HEK293 (cell line): ENCODE measurements around the gene ACADL.

ENCODE experiments used
- CTCF ChIA-PET: fragments of 350-600 bp; formaldehyde crosslinking; extraction: SDS; loops from one replicate; lab custom pipeline; 2021; ENCODE audit warnings: antibody characterized with exemption; lab: Yijun Ruan, JAX
- POLR2A ChIA-PET: fragments of 300-600 bp; formaldehyde crosslinking; extraction: SDS; loops from one replicate; lab custom pipeline; 2020; ENCODE audit warnings: antibody characterized with exemption, inconsistent platforms; lab: Yijun Ruan, JAX
- H3K27ac ChIP-seq: fragments of 200-500 bp; sonication (Bioruptor generic); 2 replicates; pipeline ENCODE4 v1.5.1; 2014; ENCODE audit warnings: low read depth, low read length, control low read depth, inconsistent platforms; ENCODE audit errors: extremely low read depth
- H3K36me3 ChIP-seq, 2 experiments: fragments of 200-500 bp in 1 of 2; sonication (Bioruptor generic) in 1 of 2; 1 replicate in 1 of 2; 2 replicates in 1 of 2; pipeline ENCODE4 v1.5.1; 2014 to 2017; ENCODE audit warnings: inconsistent platforms in 2 of 2, low read length in 2 of 2; ENCODE audit not compliant: control insufficient read depth in 2 of 2, insufficient read depth in 1 of 2
- H3K4me1 ChIP-seq: fragments of 200-500 bp; sonication (Bioruptor generic); 2 replicates; pipeline ENCODE4 v1.5.1; 2014; ENCODE audit warnings: mild to moderate bottlenecking, low read length, inconsistent platforms; ENCODE audit not compliant: control insufficient read depth, insufficient read depth
- H3K4me3 ChIP-seq: 2 replicates; pipeline ENCODE4 v1.5.1; 2011; ENCODE audit warnings: low read depth, mild to moderate bottlenecking, control low read depth, low read length, moderate library complexity
- H3K9me3 ChIP-seq: fragments of 200-500 bp; sonication (Bioruptor generic); 2 replicates; pipeline ENCODE4 v1.5.1; 2014; ENCODE audit warnings: low read depth, low read length, inconsistent platforms; ENCODE audit not compliant: control insufficient read depth, insufficient read depth
- GLI2 ChIP-seq: fragments of 450-650 bp; formaldehyde crosslinking; IDR thresholded peaks from 2 replicates; pipeline ENCODE4; 2017; ENCODE audit warnings: missing biosample characterization, missing genetic modification characterization, low read depth, borderline replicate concordance
- GLIS1 ChIP-seq: fragments of 450-650 bp; formaldehyde crosslinking; IDR thresholded peaks from 2 replicates; pipeline ENCODE4 v1.5.1; 2016; ENCODE audit warnings: missing biosample characterization, missing genetic modification characterization
- SETDB1 ChIP-seq: IDR thresholded peaks from one replicate; pipeline ENCODE4 v1.6.1; 2017; ENCODE audit warnings: mild to moderate bottlenecking, low read length, moderate library complexity, mixed read lengths; ENCODE audit not compliant: insufficient read length
- ZFP37 ChIP-seq: fragments of 450-650 bp; formaldehyde crosslinking; IDR thresholded peaks from 2 replicates; pipeline ENCODE4 v1.5.1; 2016; ENCODE audit warnings: missing biosample characterization, missing genetic modification characterization
- ZIC2 ChIP-seq: fragments of 450-650 bp; formaldehyde crosslinking; IDR thresholded peaks from 2 replicates; pipeline ENCODE4 v1.5.1; 2016; ENCODE audit warnings: missing biosample characterization, missing genetic modification characterization
- ZNF10 ChIP-seq: fragments of 450-650 bp; formaldehyde crosslinking; IDR thresholded peaks from 2 replicates; pipeline ENCODE4 v1.5.1; 2017; ENCODE audit warnings: missing biosample characterization, missing genetic modification characterization
- ZNF132 ChIP-seq: fragments of 450-650 bp; formaldehyde crosslinking; IDR thresholded peaks from 2 replicates; pipeline ENCODE4 v1.5.1; 2017; ENCODE audit warnings: missing biosample characterization, missing genetic modification characterization, borderline replicate concordance
- ZNF133 ChIP-seq: fragments of 450-650 bp; formaldehyde crosslinking; IDR thresholded peaks from 2 replicates; pipeline ENCODE4 v1.5.1; 2016; ENCODE audit warnings: missing biosample characterization, missing genetic modification characterization
- ZNF174 ChIP-seq: fragments of 450-650 bp; formaldehyde crosslinking; IDR thresholded peaks from 2 replicates; pipeline ENCODE4 v1.5.0; 2017; ENCODE audit warnings: missing biosample characterization, mild to moderate bottlenecking, missing genetic modification characterization
- ZNF19 ChIP-seq: fragments of 450-650 bp; formaldehyde crosslinking; IDR thresholded peaks from 2 replicates; pipeline ENCODE4; 2016; ENCODE audit warnings: missing biosample characterization, missing genetic modification characterization, low read depth
- ZNF24 ChIP-seq: fragments of 450-650 bp; formaldehyde crosslinking; IDR thresholded peaks from 2 replicates; pipeline ENCODE4 v1.5.1; 2016; ENCODE audit warnings: missing biosample characterization, missing genetic modification characterization
- ZNF354C ChIP-seq: fragments of 450-650 bp; formaldehyde crosslinking; IDR thresholded peaks from 2 replicates; pipeline ENCODE4 v1.5.1; 2016; ENCODE audit warnings: missing biosample characterization, missing genetic modification characterization, low read depth, borderline replicate concordance
- ZNF48 ChIP-seq: fragments of 450-650 bp; formaldehyde crosslinking; IDR thresholded peaks from 2 replicates; pipeline ENCODE4 v1.5.1; 2016; ENCODE audit warnings: missing biosample characterization, missing genetic modification characterization
- ZNF501 ChIP-seq: fragments of 450-650 bp; formaldehyde crosslinking; IDR thresholded peaks from 2 replicates; pipeline ENCODE4 v1.5.1; 2016; ENCODE audit warnings: missing biosample characterization, missing genetic modification characterization
- ZNF561 ChIP-seq: fragments of 450-650 bp; IDR thresholded peaks from 2 replicates; pipeline ENCODE4 v1.5.1; 2018; ENCODE audit warnings: missing biosample characterization, missing genetic modification characterization, borderline replicate concordance
- ZNF596 ChIP-seq: fragments of 450-650 bp; IDR thresholded peaks from 2 replicates; pipeline ENCODE4 v1.5.0; 2018; ENCODE audit warnings: missing biosample characterization, mild to moderate bottlenecking, missing genetic modification characterization, moderate library complexity
- ZSCAN16 ChIP-seq: fragments of 450-650 bp; formaldehyde crosslinking; IDR thresholded peaks from 2 replicates; pipeline ENCODE4 v1.5.1; 2016; ENCODE audit warnings: missing biosample characterization, missing genetic modification characterization
- ZXDB ChIP-seq: fragments of 450-650 bp; formaldehyde crosslinking; IDR thresholded peaks from 2 replicates; pipeline ENCODE4 v1.5.1; 2016; ENCODE audit warnings: missing biosample characterization, missing genetic modification characterization
- TF ChIP-seq, protein P1 (sequence below): fragments of 450-650 bp; formaldehyde crosslinking; IDR thresholded peaks from 2 replicates; pipeline ENCODE4 v1.5.1; 2016; ENCODE audit warnings: missing biosample characterization, missing genetic modification characterization
- TF ChIP-seq, protein P2 (sequence below): fragments of 450-650 bp; formaldehyde crosslinking; IDR thresholded peaks from 2 replicates; pipeline ENCODE4; 2016; ENCODE audit warnings: missing biosample characterization, missing genetic modification characterization
- TF ChIP-seq, protein P3 (sequence below): fragments of 450-650 bp; formaldehyde crosslinking; IDR thresholded peaks from 2 replicates; pipeline ENCODE4 v1.5.1; 2016; ENCODE audit warnings: missing biosample characterization, missing genetic modification characterization
- TF ChIP-seq, protein P4 (sequence below): fragments of 450-650 bp; formaldehyde crosslinking; IDR thresholded peaks from 2 replicates; pipeline ENCODE4 v1.5.1; 2017; ENCODE audit warnings: missing biosample characterization, missing genetic modification characterization
- TF ChIP-seq, protein P5 (sequence below): fragments of 450-650 bp; formaldehyde crosslinking; IDR thresholded peaks from 2 replicates; pipeline ENCODE4 v1.5.1; 2016; ENCODE audit warnings: missing biosample characterization, missing genetic modification characterization
- TF ChIP-seq, protein P6 (sequence below): fragments of 450-650 bp; formaldehyde crosslinking; IDR thresholded peaks from 2 replicates; pipeline ENCODE4 v1.5.1; 2016; ENCODE audit warnings: missing biosample characterization, missing genetic modification characterization, borderline replicate concordance

ACADL gene

DNA sequence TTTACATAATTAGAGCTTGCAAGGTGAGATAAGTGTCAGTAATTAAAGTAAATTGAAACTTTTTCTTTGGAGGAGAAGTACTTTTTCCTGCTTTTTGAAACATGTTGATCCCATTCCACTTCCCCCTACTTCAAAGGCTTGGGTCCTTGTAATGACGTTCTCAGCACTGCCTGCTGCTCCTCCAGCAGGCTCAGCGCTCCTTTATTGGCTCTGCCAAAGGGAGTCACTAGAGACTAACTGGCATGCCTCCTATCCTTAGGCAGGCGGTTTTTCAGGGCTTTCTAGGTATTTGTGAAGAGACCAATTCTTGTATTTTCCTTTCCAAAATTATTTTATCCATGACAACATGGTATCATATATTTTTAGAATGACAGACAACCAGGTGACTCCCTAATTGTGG lies 43.9 kb upstream of the ACADL start:
- Histone ChIP-seq H3K9me3 (no peaks in the 10 kb centered on the region), H3K36me3 (no peaks in the 10 kb centered on the region), H3K4me3 (no peak overlapping the region), H3K4me1 (no peaks in the 10 kb centered on the region), H3K27ac (no peak overlapping the region)
- ChIA-PET POLR2A (no interaction called here), CTCF (no interaction called here)
- TF ChIP-seq, protein P1, sequence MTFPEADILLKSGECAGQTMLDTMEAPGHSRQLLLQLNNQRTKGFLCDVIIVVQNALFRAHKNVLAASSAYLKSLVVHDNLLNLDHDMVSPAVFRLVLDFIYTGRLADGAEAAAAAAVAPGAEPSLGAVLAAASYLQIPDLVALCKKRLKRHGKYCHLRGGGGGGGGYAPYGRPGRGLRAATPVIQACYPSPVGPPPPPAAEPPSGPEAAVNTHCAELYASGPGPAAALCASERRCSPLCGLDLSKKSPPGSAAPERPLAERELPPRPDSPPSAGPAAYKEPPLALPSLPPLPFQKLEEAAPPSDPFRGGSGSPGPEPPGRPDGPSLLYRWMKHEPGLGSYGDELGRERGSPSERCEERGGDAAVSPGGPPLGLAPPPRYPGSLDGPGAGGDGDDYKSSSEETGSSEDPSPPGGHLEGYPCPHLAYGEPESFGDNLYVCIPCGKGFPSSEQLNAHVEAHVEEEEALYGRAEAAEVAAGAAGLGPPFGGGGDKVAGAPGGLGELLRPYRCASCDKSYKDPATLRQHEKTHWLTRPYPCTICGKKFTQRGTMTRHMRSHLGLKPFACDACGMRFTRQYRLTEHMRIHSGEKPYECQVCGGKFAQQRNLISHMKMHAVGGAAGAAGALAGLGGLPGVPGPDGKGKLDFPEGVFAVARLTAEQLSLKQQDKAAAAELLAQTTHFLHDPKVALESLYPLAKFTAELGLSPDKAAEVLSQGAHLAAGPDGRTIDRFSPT (tag by site-specific recombination), result no peak
- TF ChIP-seq, protein P2, sequence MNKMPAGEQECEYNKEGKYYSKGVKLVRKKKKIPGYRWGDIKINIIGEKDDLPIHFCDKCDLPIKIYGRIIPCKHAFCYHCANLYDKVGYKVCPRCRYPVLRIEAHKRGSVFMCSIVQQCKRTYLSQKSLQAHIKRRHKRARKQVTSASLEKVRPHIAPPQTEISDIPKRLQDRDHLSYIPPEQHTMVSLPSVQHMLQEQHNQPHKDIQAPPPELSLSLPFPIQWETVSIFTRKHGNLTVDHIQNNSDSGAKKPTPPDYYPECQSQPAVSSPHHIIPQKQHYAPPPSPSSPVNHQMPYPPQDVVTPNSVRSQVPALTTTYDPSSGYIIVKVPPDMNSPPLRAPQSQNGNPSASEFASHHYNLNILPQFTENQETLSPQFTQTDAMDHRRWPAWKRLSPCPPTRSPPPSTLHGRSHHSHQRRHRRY (tag by site-specific recombination), result no peak
- no peak for TF ChIP-seq SETDB1
- no peak for TF ChIP-seq ZNF132
- no peak for TF ChIP-seq ZNF501 (tag by site-specific recombination)
- TF ChIP-seq ZNF174 (tag by site-specific recombination), result no peak
- TF ChIP-seq, protein P3, sequence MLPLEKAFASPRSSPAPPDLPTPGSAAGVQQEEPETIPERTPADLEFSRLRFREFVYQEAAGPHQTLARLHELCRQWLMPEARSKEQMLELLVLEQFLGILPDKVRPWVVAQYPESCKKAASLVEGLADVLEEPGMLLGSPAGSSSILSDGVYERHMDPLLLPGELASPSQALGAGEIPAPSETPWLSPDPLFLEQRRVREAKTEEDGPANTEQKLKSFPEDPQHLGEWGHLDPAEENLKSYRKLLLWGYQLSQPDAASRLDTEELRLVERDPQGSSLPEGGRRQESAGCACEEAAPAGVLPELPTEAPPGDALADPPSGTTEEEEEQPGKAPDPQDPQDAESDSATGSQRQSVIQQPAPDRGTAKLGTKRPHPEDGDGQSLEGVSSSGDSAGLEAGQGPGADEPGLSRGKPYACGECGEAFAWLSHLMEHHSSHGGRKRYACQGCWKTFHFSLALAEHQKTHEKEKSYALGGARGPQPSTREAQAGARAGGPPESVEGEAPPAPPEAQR, result no peak
- TF ChIP-seq ZNF354C (tag by site-specific recombination), result no peak
- TF ChIP-seq ZNF48, result no peak
- TF ChIP-seq ZIC2 (tag by site-specific recombination), result no peak
- TF ChIP-seq, protein P4, sequence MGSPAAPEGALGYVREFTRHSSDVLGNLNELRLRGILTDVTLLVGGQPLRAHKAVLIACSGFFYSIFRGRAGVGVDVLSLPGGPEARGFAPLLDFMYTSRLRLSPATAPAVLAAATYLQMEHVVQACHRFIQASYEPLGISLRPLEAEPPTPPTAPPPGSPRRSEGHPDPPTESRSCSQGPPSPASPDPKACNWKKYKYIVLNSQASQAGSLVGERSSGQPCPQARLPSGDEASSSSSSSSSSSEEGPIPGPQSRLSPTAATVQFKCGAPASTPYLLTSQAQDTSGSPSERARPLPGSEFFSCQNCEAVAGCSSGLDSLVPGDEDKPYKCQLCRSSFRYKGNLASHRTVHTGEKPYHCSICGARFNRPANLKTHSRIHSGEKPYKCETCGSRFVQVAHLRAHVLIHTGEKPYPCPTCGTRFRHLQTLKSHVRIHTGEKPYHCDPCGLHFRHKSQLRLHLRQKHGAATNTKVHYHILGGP (tag by site-specific recombination), result no peak
- no peak for TF ChIP-seq ZNF10 (tag by site-specific recombination)
- TF ChIP-seq, protein P5, sequence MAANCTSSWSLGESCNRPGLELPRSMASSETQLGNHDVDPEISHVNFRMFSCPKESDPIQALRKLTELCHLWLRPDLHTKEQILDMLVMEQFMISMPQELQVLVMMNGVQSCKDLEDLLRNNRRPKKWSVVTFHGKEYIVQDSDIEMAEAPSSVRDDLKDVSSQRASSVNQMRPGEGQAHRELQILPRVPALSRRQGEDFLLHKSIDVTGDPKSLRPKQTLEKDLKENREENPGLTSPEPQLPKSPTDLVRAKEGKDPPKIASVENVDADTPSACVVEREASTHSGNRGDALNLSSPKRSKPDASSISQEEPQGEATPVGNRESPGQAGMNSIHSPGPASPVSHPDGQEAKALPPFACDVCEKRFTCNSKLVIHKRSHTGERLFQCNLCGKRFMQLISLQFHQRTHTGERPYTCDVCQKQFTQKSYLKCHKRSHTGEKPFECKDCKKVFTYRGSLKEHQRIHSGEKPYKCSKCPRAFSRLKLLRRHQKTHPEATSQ, result no peak
- TF ChIP-seq GLIS1 (tag by site-specific recombination), result no peak
- no peak for TF ChIP-seq ZXDB (tag by site-specific recombination)
- no peak for TF ChIP-seq ZFP37
- TF ChIP-seq ZNF133 (tag by site-specific recombination), result no peak
- no peak for TF ChIP-seq GLI2 (tag by site-specific recombination)
- no peak for TF ChIP-seq ZNF596
- no peak for TF ChIP-seq ZSCAN16 (tag by site-specific recombination)

DNA sequence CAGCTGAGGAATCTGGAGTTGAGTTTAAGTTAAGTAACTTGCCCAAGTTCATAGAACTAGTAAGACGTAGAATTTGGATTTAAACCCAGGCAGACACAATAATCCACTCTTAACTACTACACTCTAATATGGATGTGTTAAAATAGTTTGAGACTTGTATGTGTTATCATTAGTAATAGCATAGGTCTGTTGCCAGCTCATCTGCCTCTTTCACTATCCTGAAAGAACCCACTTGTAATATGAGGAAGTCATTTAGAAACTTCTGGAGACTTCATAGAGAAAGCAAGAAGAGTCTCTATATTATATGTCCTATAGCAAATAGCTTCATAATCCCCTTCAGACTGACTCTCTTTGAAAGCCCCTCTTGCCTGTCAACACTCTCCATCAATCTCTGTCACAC lies 43.0 kb upstream of the ACADL start:
- ChIA-PET CTCF (no interaction called here), POLR2A (no interaction called here)
- Histone ChIP-seq H3K36me3 (no peaks in the 10 kb centered on the region), H3K4me3 (no peak overlapping the region), H3K4me1 (no peaks in the 10 kb centered on the region), H3K9me3 (no peaks in the 10 kb centered on the region), H3K27ac (no peak overlapping the region)
- TF ChIP-seq ZNF19 (tag by site-specific recombination) (no peak), ZNF561 (tag by site-specific recombination) (no peak), ZNF24 (tag by site-specific recombination) (no peak), ZNF48 (no peak)
- TF ChIP-seq, protein P6, sequence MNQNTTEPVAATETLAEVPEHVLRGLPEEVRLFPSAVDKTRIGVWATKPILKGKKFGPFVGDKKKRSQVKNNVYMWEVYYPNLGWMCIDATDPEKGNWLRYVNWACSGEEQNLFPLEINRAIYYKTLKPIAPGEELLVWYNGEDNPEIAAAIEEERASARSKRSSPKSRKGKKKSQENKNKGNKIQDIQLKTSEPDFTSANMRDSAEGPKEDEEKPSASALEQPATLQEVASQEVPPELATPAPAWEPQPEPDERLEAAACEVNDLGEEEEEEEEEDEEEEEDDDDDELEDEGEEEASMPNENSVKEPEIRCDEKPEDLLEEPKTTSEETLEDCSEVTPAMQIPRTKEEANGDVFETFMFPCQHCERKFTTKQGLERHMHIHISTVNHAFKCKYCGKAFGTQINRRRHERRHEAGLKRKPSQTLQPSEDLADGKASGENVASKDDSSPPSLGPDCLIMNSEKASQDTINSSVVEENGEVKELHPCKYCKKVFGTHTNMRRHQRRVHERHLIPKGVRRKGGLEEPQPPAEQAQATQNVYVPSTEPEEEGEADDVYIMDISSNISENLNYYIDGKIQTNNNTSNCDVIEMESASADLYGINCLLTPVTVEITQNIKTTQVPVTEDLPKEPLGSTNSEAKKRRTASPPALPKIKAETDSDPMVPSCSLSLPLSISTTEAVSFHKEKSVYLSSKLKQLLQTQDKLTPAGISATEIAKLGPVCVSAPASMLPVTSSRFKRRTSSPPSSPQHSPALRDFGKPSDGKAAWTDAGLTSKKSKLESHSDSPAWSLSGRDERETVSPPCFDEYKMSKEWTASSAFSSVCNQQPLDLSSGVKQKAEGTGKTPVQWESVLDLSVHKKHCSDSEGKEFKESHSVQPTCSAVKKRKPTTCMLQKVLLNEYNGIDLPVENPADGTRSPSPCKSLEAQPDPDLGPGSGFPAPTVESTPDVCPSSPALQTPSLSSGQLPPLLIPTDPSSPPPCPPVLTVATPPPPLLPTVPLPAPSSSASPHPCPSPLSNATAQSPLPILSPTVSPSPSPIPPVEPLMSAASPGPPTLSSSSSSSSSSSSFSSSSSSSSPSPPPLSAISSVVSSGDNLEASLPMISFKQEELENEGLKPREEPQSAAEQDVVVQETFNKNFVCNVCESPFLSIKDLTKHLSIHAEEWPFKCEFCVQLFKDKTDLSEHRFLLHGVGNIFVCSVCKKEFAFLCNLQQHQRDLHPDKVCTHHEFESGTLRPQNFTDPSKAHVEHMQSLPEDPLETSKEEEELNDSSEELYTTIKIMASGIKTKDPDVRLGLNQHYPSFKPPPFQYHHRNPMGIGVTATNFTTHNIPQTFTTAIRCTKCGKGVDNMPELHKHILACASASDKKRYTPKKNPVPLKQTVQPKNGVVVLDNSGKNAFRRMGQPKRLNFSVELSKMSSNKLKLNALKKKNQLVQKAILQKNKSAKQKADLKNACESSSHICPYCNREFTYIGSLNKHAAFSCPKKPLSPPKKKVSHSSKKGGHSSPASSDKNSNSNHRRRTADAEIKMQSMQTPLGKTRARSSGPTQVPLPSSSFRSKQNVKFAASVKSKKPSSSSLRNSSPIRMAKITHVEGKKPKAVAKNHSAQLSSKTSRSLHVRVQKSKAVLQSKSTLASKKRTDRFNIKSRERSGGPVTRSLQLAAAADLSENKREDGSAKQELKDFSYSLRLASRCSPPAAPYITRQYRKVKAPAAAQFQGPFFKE (tag by site-specific recombination), result no peak
